GM23248 (cell line): ENCODE data around the gene ACSL4.

Experiments
- EZH2 ChIP-seq: fragments of 200-600 bp; sonication (generic); IDR thresholded peaks from 2 replicates; pipeline ENCODE4 v1.6.1; 2018; ENCODE audit warnings: antibody characterized with exemption, mild to moderate bottlenecking; ENCODE audit not compliant: insufficient read depth, poor library complexity, severe bottlenecking
- EZH2phosphoT487 ChIP-seq: fragments of 200-600 bp; sonication (generic); IDR thresholded peaks from 2 replicates; pipeline ENCODE4 v1.6.1; 2018; ENCODE audit warnings: antibody characterized with exemption, moderate library complexity, mild to moderate bottlenecking, low read depth; ENCODE audit not compliant: insufficient read depth

GRCh38 chrX:109696146-109696740 lies 36.8 kb downstream of the ACSL4 start:
- TF ChIP-seq EZH2phosphoT487 (no peak), EZH2 (no peak)
